ENCODE results near the gene C1orf198.

C1orf198 gene

DNA sequence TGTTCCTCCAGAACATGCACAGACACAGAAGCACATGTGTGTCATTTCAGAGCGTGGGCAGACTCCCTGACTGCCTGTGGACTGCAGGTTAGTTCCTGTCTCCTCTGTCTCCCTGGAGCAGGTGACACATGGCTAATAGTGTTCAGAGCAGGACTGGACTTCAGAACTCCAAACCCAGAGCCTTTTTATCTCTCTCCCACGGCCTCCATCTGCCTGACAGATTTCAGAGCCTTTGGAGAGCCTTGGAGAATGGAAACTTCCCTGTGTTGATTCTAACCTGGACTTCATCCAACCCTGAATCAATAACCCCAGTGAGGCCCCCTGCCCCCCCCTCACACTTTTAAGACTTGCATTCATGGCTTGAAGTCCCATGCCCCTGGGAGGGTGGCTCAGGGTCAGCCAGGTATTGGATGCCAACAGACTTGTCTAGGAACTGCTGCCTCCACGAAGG is 44.4 kb downstream of the C1orf198 start:
- no peak overlapping the region for H3K4me3 ChIP-seq (replicated peaks in 1 of 2; ENCODE audit: low read depth in 2 of 2, low read length in 2 of 2)
- no peak for TF ChIP-seq CTCF (IDR thresholded peaks at IDR 0.05; ENCODE audit: low read depth, low read length)
- DNase-seq (ENCODE audit: low read depth in 2 of 2), result no peak

GRCh38 chr1:230823426-230823825 is 44.9 kb downstream of the C1orf198 start:
- no peak overlapping the region for H3K4me3 ChIP-seq (replicated peaks in 1 of 2; ENCODE audit: low read depth in 2 of 2, low read length in 2 of 2)
- no peak for DNase-seq (ENCODE audit: low read depth in 2 of 2)
- no peak for TF ChIP-seq CTCF (IDR thresholded peaks at IDR 0.05; ENCODE audit: low read depth, low read length)

DNA sequence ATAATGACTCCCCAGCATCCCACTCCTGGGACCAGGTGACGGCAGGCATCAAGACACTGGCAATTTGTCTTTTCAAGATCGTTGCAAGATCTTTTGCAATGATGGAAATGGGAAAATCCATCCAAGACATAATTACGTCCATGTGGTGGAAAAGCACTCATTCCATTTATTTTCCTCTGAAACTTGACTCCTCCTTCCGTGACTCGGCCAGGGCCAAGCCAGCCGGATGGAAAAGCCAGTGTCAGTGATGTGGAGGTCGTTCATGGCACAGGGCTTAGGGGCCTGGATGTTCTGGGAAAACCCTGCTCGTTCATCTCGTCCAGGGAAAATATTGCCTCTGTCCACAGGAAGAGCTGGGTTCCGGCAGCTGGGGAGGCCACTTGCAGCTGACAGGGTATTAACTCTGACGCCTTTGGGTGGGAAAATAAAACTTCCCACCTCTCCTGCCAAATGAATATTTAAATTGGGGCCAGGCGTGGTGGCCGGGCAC is 46.2 kb downstream of the C1orf198 start:
- TF ChIP-seq CTCF (IDR thresholded peaks at IDR 0.05; ENCODE audit: low read depth, low read length), result no peak
- DNase-seq (ENCODE audit: low read depth in 2 of 2), result no peak
- no peak overlapping the region for H3K4me3 ChIP-seq (replicated peaks in 1 of 2; ENCODE audit: low read depth in 2 of 2, low read length in 2 of 2)

GRCh38 chr1:230821346-230821745 is 47.0 kb downstream of the C1orf198 start:
- no peak for DNase-seq (ENCODE audit: low read depth in 2 of 2)
- no peak overlapping the region for H3K4me3 ChIP-seq (replicated peaks in 1 of 2; ENCODE audit: low read depth in 2 of 2, low read length in 2 of 2)
- no peak for TF ChIP-seq CTCF (IDR thresholded peaks at IDR 0.05; ENCODE audit: low read depth, low read length)

GRCh38 chr1:230820568-230820967 is 47.8 kb downstream of the C1orf198 start:
- no peak for TF ChIP-seq CTCF (IDR thresholded peaks at IDR 0.05; ENCODE audit: low read depth, low read length)
- no peak for DNase-seq (ENCODE audit: low read depth in 2 of 2)
- H3K4me3 ChIP-seq (replicated peaks in 1 of 2; ENCODE audit: low read depth in 2 of 2, low read length in 2 of 2), result no peak overlapping the region

DNA sequence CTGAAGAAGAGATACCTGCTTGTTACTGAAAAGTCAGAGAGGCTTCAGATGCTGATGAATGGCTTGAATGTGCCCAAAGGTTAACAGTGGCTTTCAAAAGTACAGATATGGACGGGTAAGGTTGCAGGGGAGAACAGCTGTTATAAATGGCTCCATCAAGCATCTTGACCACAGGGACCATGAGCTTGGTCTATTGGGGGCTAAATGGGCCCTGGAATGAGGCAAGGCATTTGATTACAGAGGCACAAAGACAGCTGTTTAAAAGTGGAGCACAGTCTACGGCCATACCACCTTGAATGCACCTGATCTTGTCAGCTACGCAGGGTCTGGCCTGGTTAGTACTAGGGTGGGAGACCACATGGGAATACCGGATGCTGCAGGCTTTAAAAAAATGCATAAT is 48.3 kb downstream of the C1orf198 start:
- no peak overlapping the region for H3K4me3 ChIP-seq (replicated peaks in 1 of 2; ENCODE audit: low read depth in 2 of 2, low read length in 2 of 2)

More for the DNA sequence above, 48.3 kb downstream of the C1orf198 start:
- no peak for DNase-seq (ENCODE audit: low read depth in 2 of 2)
- no peak for TF ChIP-seq CTCF (IDR thresholded peaks at IDR 0.05; ENCODE audit: low read depth, low read length)
